Activated naive CD8-positive, alpha-beta T cell treated with anti-CD3 and anti-CD28 coated beads for 36 hours (primary cell): Measurements from ENCODE around the gene STAT6. TPM values are rescaled to one million over a fixed set of nuclear protein-coding genes. Genes with fewer than 3 reads are reported as not detected.

Experiments used
- DNase-seq: peaks from one replicate; pipeline ENCODE4 v3.0.0; 2021
- H3K27ac Mint-ChIP-seq: one replicate; pipeline ENCODE4 v1.8.0; 2022; ENCODE audit warnings: mild to moderate bottlenecking, moderate library complexity, mixed read lengths
- H3K27me3 Mint-ChIP-seq: one replicate; pipeline ENCODE4 v1.8.0; 2022; ENCODE audit warnings: mild to moderate bottlenecking, mixed read lengths
- H3K36me3 Mint-ChIP-seq: one replicate; pipeline ENCODE4 v1.8.0; 2021; ENCODE audit warnings: mild to moderate bottlenecking, mixed read lengths
- H3K4me1 Mint-ChIP-seq: one replicate; pipeline ENCODE4 v1.8.0; 2021; ENCODE audit warnings: mixed read lengths
- H3K4me3 Mint-ChIP-seq: one replicate; pipeline ENCODE4 v1.8.0; 2022; ENCODE audit warnings: mild to moderate bottlenecking, moderate library complexity, mixed read lengths
- H3K9me3 Mint-ChIP-seq: one replicate; pipeline ENCODE4 v1.8.0; 2022; ENCODE audit warnings: mixed read lengths
- total RNA-seq, 2 experiments: library from RNA; stranded (reverse); gene quantifications; one replicate each; pipeline ENCODE4 v1.2.3, GENCODE V29; 2021

STAT6 gene
- total RNA-seq, 2 experiments from 2014 or later: 256 to 259 TPM

GRCh38 chr12:57101892-57102695, 9.1 kb downstream of the STAT6 start:
- Mint-ChIP-seq H3K4me1 (peaks cover 65% of the 10 kb centered on the region), H3K9me3 (no peaks in the 10 kb centered on the region), H3K27me3 (no peaks in the 10 kb centered on the region), H3K4me3 (no peak overlapping the region), H3K36me3 (peaks cover 53% of the 10 kb centered on the region), H3K27ac (peak overlapping the region; percentile 84)
- no peak for DNase-seq

GRCh38 chr12:57099766-57100165, 11.4 kb downstream of the STAT6 start:
- peaks cover 54% of the 10 kb centered on the region for H3K36me3 Mint-ChIP-seq

GRCh38 chr12:57099047-57099714, 12.0 kb downstream of the STAT6 start:
- Mint-ChIP-seq H3K36me3 (peaks cover 48% of the 10 kb centered on the region), H3K27me3 (no peaks in the 10 kb centered on the region), H3K4me3 (no peak overlapping the region), H3K9me3 (no peaks in the 10 kb centered on the region), H3K4me1 (peaks cover 57% of the 10 kb centered on the region), H3K27ac (peak overlapping the region; percentile 76)
- DNase-seq: no peak

More at GRCh38 chr12:57099766-57100165, 11.4 kb downstream of the STAT6 start:
- Mint-ChIP-seq H3K4me1 (peaks cover 57% of the 10 kb centered on the region), H3K9me3 (no peaks in the 10 kb centered on the region), H3K27ac (peak overlapping the region; percentile 76), H3K27me3 (no peaks in the 10 kb centered on the region), H3K4me3 (no peak overlapping the region)
- DNase-seq: no peak

- H3K4me1 Mint-ChIP-seq: peaks cover 55% of the 10 kb centered on the region
- no peak overlapping the region for H3K4me3 Mint-ChIP-seq
- no peaks in the 10 kb centered on the region for H3K27me3 Mint-ChIP-seq
- H3K36me3 Mint-ChIP-seq: peaks cover 45% of the 10 kb centered on the region
- peak overlapping the region; percentile 39 for H3K27ac Mint-ChIP-seq
- no peaks in the 10 kb centered on the region for H3K9me3 Mint-ChIP-seq
- DNase-seq: no peak
These were observed 12.6 kb downstream of the STAT6 start for GRCh38 chr12:57098546-57098945.

- Mint-ChIP-seq H3K27ac (no peak overlapping the region), H3K4me1 (peaks cover 57% of the 10 kb centered on the region), H3K4me3 (no peak overlapping the region), H3K9me3 (no peaks in the 10 kb centered on the region), H3K36me3 (peaks cover 48% of the 10 kb centered on the region), H3K27me3 (no peaks in the 10 kb centered on the region)
- DNase-seq: no peak
These were observed 13.7 kb downstream of the STAT6 start for GRCh38 chr12:57097554-57097835.

GRCh38 chr12:57096748-57097553, 14.2 kb downstream of the STAT6 start:
- Mint-ChIP-seq H3K27ac (peak overlapping the region; percentile 92), H3K4me3 (no peak overlapping the region), H3K27me3 (no peaks in the 10 kb centered on the region), H3K4me1 (peaks cover 57% of the 10 kb centered on the region), H3K36me3 (peaks cover 48% of the 10 kb centered on the region), H3K9me3 (no peaks in the 10 kb centered on the region)
- DNase-seq: no peak

- no peak for DNase-seq
- Mint-ChIP-seq H3K27ac (peak overlapping the region; percentile 92), H3K9me3 (no peaks in the 10 kb centered on the region), H3K4me1 (peaks cover 58% of the 10 kb centered on the region), H3K4me3 (no peak overlapping the region), H3K27me3 (no peaks in the 10 kb centered on the region), H3K36me3 (peaks cover 47% of the 10 kb centered on the region)
These were observed 15.0 kb downstream of the STAT6 start for GRCh38 chr12:57096099-57096572.

GRCh38 chr12:57095440-57095839, 15.7 kb downstream of the STAT6 start:
- H3K36me3 Mint-ChIP-seq: peaks cover 54% of the 10 kb centered on the region
- peak overlapping the region; percentile 92 for H3K27ac Mint-ChIP-seq
- no peak for DNase-seq
- no peak overlapping the region for H3K4me3 Mint-ChIP-seq
- peaks cover 65% of the 10 kb centered on the region for H3K4me1 Mint-ChIP-seq
- no peaks in the 10 kb centered on the region for H3K27me3 Mint-ChIP-seq
- no peaks in the 10 kb centered on the region for H3K9me3 Mint-ChIP-seq

- Mint-ChIP-seq H3K4me1 (peaks cover 61% of the 10 kb centered on the region), H3K9me3 (no peaks in the 10 kb centered on the region), H3K27me3 (no peaks in the 10 kb centered on the region), H3K4me3 (no peak overlapping the region), H3K27ac (peak overlapping the region; percentile 92), H3K36me3 (peaks cover 56% of the 10 kb centered on the region)
- DNase-seq: no peak
These were observed 16.7 kb downstream of the STAT6 start for GRCh38 chr12:57094208-57095160.

- H3K9me3 Mint-ChIP-seq: no peaks in the 10 kb centered on the region
- peaks cover 52% of the 10 kb centered on the region for H3K36me3 Mint-ChIP-seq
- peaks cover 55% of the 10 kb centered on the region for H3K4me1 Mint-ChIP-seq
- peak; percentile 73 for DNase-seq
- no peaks in the 10 kb centered on the region for H3K27me3 Mint-ChIP-seq
- peak overlapping the region; percentile 97 for H3K4me3 Mint-ChIP-seq
- H3K27ac Mint-ChIP-seq: peak overlapping the region; percentile 92
These were observed 17.6 kb downstream of the STAT6 start for GRCh38 chr12:57093415-57094207.

- Mint-ChIP-seq H3K36me3 (peaks cover 52% of the 10 kb centered on the region), H3K27me3 (no peaks in the 10 kb centered on the region), H3K27ac (peak overlapping the region; percentile 92), H3K4me3 (peak overlapping the region; percentile 97), H3K9me3 (no peaks in the 10 kb centered on the region), H3K4me1 (peaks cover 55% of the 10 kb centered on the region)
- DNase-seq: no peak
These were observed 18.2 kb downstream of the STAT6 start for GRCh38 chr12:57092876-57093414.

GRCh38 chr12:57092529-57092862, 18.7 kb downstream of the STAT6 start:
- no peak for DNase-seq
- Mint-ChIP-seq H3K9me3 (no peaks in the 10 kb centered on the region), H3K36me3 (peaks cover 52% of the 10 kb centered on the region), H3K27ac (peak overlapping the region; percentile 92), H3K27me3 (no peaks in the 10 kb centered on the region), H3K4me1 (peaks cover 55% of the 10 kb centered on the region), H3K4me3 (peak overlapping the region; percentile 97)

- H3K9me3 Mint-ChIP-seq: no peaks in the 10 kb centered on the region
- peak overlapping the region; percentile 92 for H3K27ac Mint-ChIP-seq
- H3K4me3 Mint-ChIP-seq: peak overlapping the region; percentile 97
- H3K4me1 Mint-ChIP-seq: peaks cover 52% of the 10 kb centered on the region
- H3K36me3 Mint-ChIP-seq: peaks cover 48% of the 10 kb centered on the region
- H3K27me3 Mint-ChIP-seq: no peaks in the 10 kb centered on the region
- DNase-seq: no peak
These were observed 19.3 kb downstream of the STAT6 start for GRCh38 chr12:57091638-57092528.
